Measurements from ENCODE around the gene ERBIN.

Gene ERBIN

DNA sequence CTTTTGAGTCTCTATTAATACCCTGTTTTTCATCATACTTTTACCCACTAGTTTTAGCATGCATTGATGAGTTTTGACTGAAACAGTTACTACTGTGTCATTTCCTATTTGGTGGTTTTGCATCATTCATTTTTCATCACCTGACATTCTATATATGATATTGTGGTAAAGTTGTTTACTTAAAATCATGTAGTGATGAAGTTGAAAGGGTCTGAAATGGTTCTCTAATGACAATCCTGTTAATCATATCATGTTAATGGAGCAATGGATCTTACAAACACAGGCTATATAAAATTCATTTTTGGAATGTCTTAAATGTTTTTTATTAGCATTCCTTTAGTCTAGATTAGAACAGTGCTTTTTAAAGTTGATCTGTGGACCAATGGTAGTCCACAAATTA is 84.1 kb downstream of the ERBIN start:
- Histone ChIP-seq H3K79me2 (ENCODE audit: insufficient read depth, low read depth) (no peaks in the 10 kb centered on the region; the same call in 1 of the 2 replicates), H3K9ac (no peak overlapping the region), H2AFZ (ENCODE audit: low read depth) (no peak overlapping the region), H3K36me3 (ENCODE audit: insufficient read depth) (no peaks in the 10 kb centered on the region), H3K4me2 (no peak overlapping the region), H4K20me1 (ENCODE audit: insufficient read depth) (0 out of 2 replicates have a peak, but pooled peaks cover 3% of the 10 kb centered on the region), H3K27me3 (ENCODE audit: insufficient read depth, low read depth) (no peaks in the 10 kb centered on the region), H3K4me3 (IDR thresholded peaks at IDR 0.05; ENCODE audit: insufficient read depth, low read depth, low read length) (no peak overlapping the region), H3K27ac (no peak overlapping the region), H3K4me1 (ENCODE audit: low read depth, poor library complexity, severe bottlenecking) (peaks cover 38% of the 10 kb centered on the region)
- TF ChIP-seq, protein P1, sequence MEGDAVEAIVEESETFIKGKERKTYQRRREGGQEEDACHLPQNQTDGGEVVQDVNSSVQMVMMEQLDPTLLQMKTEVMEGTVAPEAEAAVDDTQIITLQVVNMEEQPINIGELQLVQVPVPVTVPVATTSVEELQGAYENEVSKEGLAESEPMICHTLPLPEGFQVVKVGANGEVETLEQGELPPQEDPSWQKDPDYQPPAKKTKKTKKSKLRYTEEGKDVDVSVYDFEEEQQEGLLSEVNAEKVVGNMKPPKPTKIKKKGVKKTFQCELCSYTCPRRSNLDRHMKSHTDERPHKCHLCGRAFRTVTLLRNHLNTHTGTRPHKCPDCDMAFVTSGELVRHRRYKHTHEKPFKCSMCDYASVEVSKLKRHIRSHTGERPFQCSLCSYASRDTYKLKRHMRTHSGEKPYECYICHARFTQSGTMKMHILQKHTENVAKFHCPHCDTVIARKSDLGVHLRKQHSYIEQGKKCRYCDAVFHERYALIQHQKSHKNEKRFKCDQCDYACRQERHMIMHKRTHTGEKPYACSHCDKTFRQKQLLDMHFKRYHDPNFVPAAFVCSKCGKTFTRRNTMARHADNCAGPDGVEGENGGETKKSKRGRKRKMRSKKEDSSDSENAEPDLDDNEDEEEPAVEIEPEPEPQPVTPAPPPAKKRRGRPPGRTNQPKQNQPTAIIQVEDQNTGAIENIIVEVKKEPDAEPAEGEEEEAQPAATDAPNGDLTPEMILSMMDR (conservative IDR thresholded peaks at IDR 0.05; ENCODE audit: low read depth, low read length) = no peak

DNA sequence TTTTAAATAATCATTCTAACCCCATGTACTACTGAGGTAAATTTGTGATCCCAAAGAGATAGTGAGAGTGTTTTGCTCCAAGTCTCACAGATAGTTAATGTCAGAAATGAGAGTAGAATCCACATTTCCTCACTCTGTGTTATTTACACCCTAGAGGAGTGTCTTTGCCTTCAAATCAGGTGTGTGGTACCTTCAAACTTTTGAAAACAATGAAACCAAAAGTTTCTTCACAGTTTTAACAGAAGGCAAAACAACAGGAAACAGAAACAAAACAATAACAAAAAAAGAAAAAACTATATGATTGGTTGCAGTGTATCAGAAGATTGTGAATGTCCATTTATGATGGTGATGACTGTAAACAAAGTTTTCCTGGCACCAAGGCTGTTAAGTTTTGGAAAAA is 85.9 kb downstream of the ERBIN start:
- Histone ChIP-seq H2AFZ (ENCODE audit: low read depth) (no peak overlapping the region), H3K4me2 (no peak overlapping the region), H3K79me2 (ENCODE audit: insufficient read depth, low read depth) (no peaks in the 10 kb centered on the region; the same call in 1 of the 2 replicates), H3K9ac (no peak overlapping the region), H3K27ac (no peak overlapping the region), H3K4me1 (ENCODE audit: low read depth, poor library complexity, severe bottlenecking) (peaks cover 40% of the 10 kb centered on the region), H3K36me3 (ENCODE audit: insufficient read depth) (no peaks in the 10 kb centered on the region), H3K27me3 (ENCODE audit: insufficient read depth, low read depth) (no peaks in the 10 kb centered on the region), H4K20me1 (ENCODE audit: insufficient read depth) (0 out of 2 replicates have a peak, but pooled peaks cover 3% of the 10 kb centered on the region), H3K4me3 (IDR thresholded peaks at IDR 0.05; ENCODE audit: insufficient read depth, low read depth, low read length) (no peak overlapping the region)
- TF ChIP-seq, protein P1 (conservative IDR thresholded peaks at IDR 0.05; ENCODE audit: low read depth, low read length) = no peak

- Histone ChIP-seq H3K9ac (no peak overlapping the region), H3K4me3 (IDR thresholded peaks at IDR 0.05; ENCODE audit: insufficient read depth, low read depth, low read length) (no peak overlapping the region), H3K79me2 (ENCODE audit: insufficient read depth, low read depth) (no peaks in the 10 kb centered on the region; the same call in 1 of the 2 replicates), H3K36me3 (ENCODE audit: insufficient read depth) (no peaks in the 10 kb centered on the region), H3K27me3 (ENCODE audit: insufficient read depth, low read depth) (no peaks in the 10 kb centered on the region), H3K27ac (no peak overlapping the region), H3K4me1 (ENCODE audit: low read depth, poor library complexity, severe bottlenecking) (peaks cover 45% of the 10 kb centered on the region), H4K20me1 (ENCODE audit: insufficient read depth) (0 out of 2 replicates have a peak, but pooled peaks cover 3% of the 10 kb centered on the region), H3K4me2 (no peak overlapping the region), H2AFZ (ENCODE audit: low read depth) (no peak overlapping the region)
- TF ChIP-seq, protein P1 (conservative IDR thresholded peaks at IDR 0.05; ENCODE audit: low read depth, low read length) = no peak
These were observed 87.0 kb downstream of the ERBIN start for GRCh38 chr5:66013397-66013796.

GRCh38 chr5:66013906-66014305 is 87.5 kb downstream of the ERBIN start:
- Histone ChIP-seq H3K27ac (no peak overlapping the region), H2AFZ (ENCODE audit: low read depth) (no peak overlapping the region), H3K79me2 (ENCODE audit: insufficient read depth, low read depth) (no peaks in the 10 kb centered on the region; the same call in 1 of the 2 replicates), H4K20me1 (ENCODE audit: insufficient read depth) (0 out of 2 replicates have a peak, but pooled peaks cover 3% of the 10 kb centered on the region), H3K27me3 (ENCODE audit: insufficient read depth, low read depth) (no peaks in the 10 kb centered on the region), H3K4me2 (no peak overlapping the region), H3K4me3 (IDR thresholded peaks at IDR 0.05; ENCODE audit: insufficient read depth, low read depth, low read length) (no peak overlapping the region), H3K9ac (no peak overlapping the region), H3K36me3 (ENCODE audit: insufficient read depth) (no peaks in the 10 kb centered on the region), H3K4me1 (ENCODE audit: low read depth, poor library complexity, severe bottlenecking) (peaks cover 42% of the 10 kb centered on the region)
- TF ChIP-seq, protein P1 (conservative IDR thresholded peaks at IDR 0.05; ENCODE audit: low read depth, low read length) = no peak
